ENCODE measurements around the gene SMAD1. TPM values are rescaled to one million over a fixed set of nuclear protein-coding genes. Genes with fewer than 3 reads are reported as not detected.

Gene SMAD1
- polyA plus RNA-seq, 1 donor (not counting 4 experiments of a cell fraction or from before 2014, with no cell fraction given): 33.5 TPM

GRCh38 chr4:145489556-145489955 is 7.9 kb downstream of the SMAD1 start:
- TF ChIP-seq CTCF (optimal IDR thresholded peaks at IDR 0.05 in 1 of 3, IDR thresholded peaks at IDR 0.05 in 1 of 3, conservative IDR thresholded peaks at IDR 0.05 in 1 of 3; ENCODE audit: extremely low read depth in 1 of 3, insufficient read depth in 2 of 3, low read length in 3 of 3) (no peak), EZH2 (IDR thresholded peaks at IDR 0.05; ENCODE audit: low read length) (no peak)
- Histone ChIP-seq H3K4me2 (ENCODE audit: control insufficient read depth, extremely low read depth, insufficient read depth, low read depth, low read length) (no peak overlapping the region), H3K4me3 (ENCODE audit: control insufficient read depth in 2 of 3, extremely low read depth in 1 of 3, insufficient read depth in 2 of 3, low read depth in 1 of 3, low read length in 3 of 3) (no peak overlapping the region), H3K36me3 (ENCODE audit: control insufficient read depth in 2 of 2, extremely low read depth in 1 of 2, insufficient read depth in 2 of 2, low read length in 2 of 2) (no peaks in the 10 kb centered on the region), H4K20me1 (ENCODE audit: control insufficient read depth, extremely low read depth, insufficient read depth, low read length) (peaks cover 2% of the 10 kb centered on the region), H3K9ac (ENCODE audit: control insufficient read depth, extremely low read depth, insufficient read depth, low read length) (no peak overlapping the region), H2AFZ (ENCODE audit: control insufficient read depth, low read length) (no peak overlapping the region), H3K9me1 (ENCODE audit: control insufficient read depth, extremely low read depth, insufficient read depth, low read length) (no peaks in the 10 kb centered on the region), H3K27me3 (ENCODE audit: control insufficient read depth, extremely low read depth, insufficient read depth, low read length) (no peaks in the 10 kb centered on the region), H3K9me3 (ENCODE audit: control insufficient read depth, low read depth, low read length) (no peaks in the 10 kb centered on the region), H3K4me1 (ENCODE audit: control insufficient read depth, extremely low read depth, insufficient read depth, low read length) (peaks cover 19% of the 10 kb centered on the region), H3K27ac (ENCODE audit: control insufficient read depth, insufficient read depth, low read length) (no peak overlapping the region), H3K79me2 (ENCODE audit: control insufficient read depth, insufficient read depth, low read length) (peaks cover 70% of the 10 kb centered on the region)
- dilution Hi-C loops (cut with MboI; ENCODE audit: extremely low pct_ligation_motif_present, low sequenced_read_pairs): no loop called here
- no peak for FAIRE-seq
- DNase-seq (ENCODE audit: low read depth, low spot score): no peak

GRCh38 chr4:145490361-145490760 is 8.7 kb downstream of the SMAD1 start:
- dilution Hi-C loops (cut with MboI; ENCODE audit: extremely low pct_ligation_motif_present, low sequenced_read_pairs): no loop called here
- FAIRE-seq (no peak), DNase-seq (ENCODE audit: low read depth, low spot score) (no peak)
- peaks cover 69% of the 10 kb centered on the region for H3K79me2 ChIP-seq (ENCODE audit: control insufficient read depth, insufficient read depth, low read length)
- no peak overlapping the region for H3K27ac ChIP-seq (ENCODE audit: control insufficient read depth, insufficient read depth, low read length)
- H3K9ac ChIP-seq (ENCODE audit: control insufficient read depth, extremely low read depth, insufficient read depth, low read length): no peak overlapping the region
- H3K4me3 ChIP-seq (ENCODE audit: control insufficient read depth in 2 of 3, extremely low read depth in 1 of 3, insufficient read depth in 2 of 3, low read depth in 1 of 3, low read length in 3 of 3): no peak overlapping the region
- no peaks in the 10 kb centered on the region for H3K9me3 ChIP-seq (ENCODE audit: control insufficient read depth, low read depth, low read length)
- H4K20me1 ChIP-seq (ENCODE audit: control insufficient read depth, extremely low read depth, insufficient read depth, low read length): peaks cover 3% of the 10 kb centered on the region
- H3K4me1 ChIP-seq (ENCODE audit: control insufficient read depth, extremely low read depth, insufficient read depth, low read length): peaks cover 19% of the 10 kb centered on the region
- H3K9me1 ChIP-seq (ENCODE audit: control insufficient read depth, extremely low read depth, insufficient read depth, low read length): no peaks in the 10 kb centered on the region
- H2AFZ ChIP-seq (ENCODE audit: control insufficient read depth, low read length): no peak overlapping the region
- no peaks in the 10 kb centered on the region for H3K27me3 ChIP-seq (ENCODE audit: control insufficient read depth, extremely low read depth, insufficient read depth, low read length)
- H3K4me2 ChIP-seq (ENCODE audit: control insufficient read depth, extremely low read depth, insufficient read depth, low read depth, low read length): no peak overlapping the region
- no peaks in the 10 kb centered on the region for H3K36me3 ChIP-seq (ENCODE audit: control insufficient read depth in 2 of 2, extremely low read depth in 1 of 2, insufficient read depth in 2 of 2, low read length in 2 of 2)
- no peak for TF ChIP-seq CTCF (optimal IDR thresholded peaks at IDR 0.05 in 1 of 3, IDR thresholded peaks at IDR 0.05 in 1 of 3, conservative IDR thresholded peaks at IDR 0.05 in 1 of 3; ENCODE audit: extremely low read depth in 1 of 3, insufficient read depth in 2 of 3, low read length in 3 of 3)
- TF ChIP-seq EZH2 (IDR thresholded peaks at IDR 0.05; ENCODE audit: low read length): no peak

Data from keratinocyte (primary cell).